Pancreas (tissue), 10 donors: ENCODE measurements around the gene ZBTB44. TPM values are rescaled to one million over a fixed set of nuclear protein-coding genes. Genes with fewer than 3 reads are reported as not detected.

Source experiments
- ATAC-seq, 4 donors: fragments of 200-7000 bp; cut with Tn5 transposase; one replicate each; pipeline versions ENCODE4 v1.8.0 to v1.9.1; 2020; ENCODE audit warnings: mild to moderate bottlenecking in 4 of 4, moderate library complexity in 4 of 4
- DNase-seq, 6 donors: peaks; one replicate each; pipeline ENCODE4 v3.0.0-alpha.2; 2020
- FAIRE-seq: peaks from 2 replicates; lab custom pipeline; 2012; peaks lifted over from hg19 to GRCh38; lab: Jason Lieb, UNC
- H3K27ac ChIP-seq, 4 donors: fragments of 200-600 bp; sonication (generic); 1 replicate in 3 of 4; 2 replicates in 1 of 4; pipeline versions ENCODE4 v1.5.0 to v1.8.0; 2020
- H3K27me3 ChIP-seq, 4 donors: fragments of 200-600 bp; one replicate each; pipeline ENCODE4 v1.8.0; 2021
- H3K36me3 ChIP-seq, 3 donors: fragments of 200-600 bp; sonication (generic) in 1 of 3; one replicate each; pipeline versions ENCODE4 v1.5.0 to v1.8.0; 2020 to 2021
- H3K4me1 ChIP-seq, 3 donors: fragments of 200-600 bp; one replicate each; pipeline ENCODE4 v1.8.0; 2021
- H3K4me3 ChIP-seq, 4 donors: fragments of 200-600 bp; sonication (generic) in 2 of 4; one replicate each; pipeline versions ENCODE4 v1.5.0 to v1.8.0; 2020 to 2021
- H3K9me3 ChIP-seq, 4 donors: fragments of 200-600 bp; one replicate each; pipeline ENCODE4 v1.8.0; 2021
- CTCF ChIP-seq, 4 donors: fragments of 200-600 bp; sonication (generic) in 3 of 4; IDR thresholded peaks; one replicate each; pipeline versions ENCODE4 v1.5.0 to v1.8.0; 2021; ENCODE audit warnings: antibody characterized with exemption in 4 of 4
- WGBS, 2 donors: extraction: QIAGEN DNeasy Blood & Tissue Kit; methylation state at CpG; one replicate each; pipeline ENCODE4 v1.1.7; 2013; 5-methylcytosine and 5-hydroxymethylcytosine counted together
- intact Hi-C, 3 donors: fragments of 100-400 bp; cut with DNase I; formaldehyde crosslinking; loops; one replicate each; pipeline versions ENCODE4 v1.11.1 to v1.14.2; 2022
- polyA plus RNA-seq, 2 donors: library from polyadenylated mRNA; stranded (reverse); fragments of 200-250 nt; gene quantifications; one replicate each; pipeline ENCODE4 v1.2.3, GENCODE V29; 2013
- total RNA-seq, 6 donors: library from RNA; stranded (reverse); fragmentation: NEBNext Ultra II Directional in 4 of 6; extraction: Animal tissue kit (Norgen Biotek cat#: 25700) in 4 of 6; gene quantifications; one replicate each; pipeline versions ENCODE4 v1.2.1 to v1.2.4, GENCODE V29; 2021 to 2023
- donor health status: healthy with polysubstance abuse.
- donor health status: DM: no; HTN: no; CAD: no; lungs with moderate emphysema.
- donor health status: DM: no; HTN: no; CAD: no.
- donor health status: control.
- donor health status: control.
- donor health status: Bipolar disorder and iron deficiency.
- donor health status: DM: yes; HTN: yes; CAD: no.
- donor health status: DM: no; HTN: no; CAD: no.
- donor health status: DM: no; HTN: no; CAD: no.
- donor health status: DM: yes; HTN: yes; CAD: no.

Gene ZBTB44
- total and polyA plus RNA-seq, 8 donors: 6.4 to 31.1 (median 18.1) TPM

GRCh38 chr11:130227373-130227772, 87.3 kb downstream of the ZBTB44 start:
- FAIRE-seq (no peak), ATAC-seq (no peak), DNase-seq (no peak)
- H3K4me1 ChIP-seq: no peaks in the 10 kb centered on the region
- H3K36me3 ChIP-seq: no peaks in the 10 kb centered on the region
- no peak overlapping the region for H3K27ac ChIP-seq
- intact Hi-C loops: no loop called here
- no peak for TF ChIP-seq CTCF (IDR thresholded peaks at IDR 0.05)
- 96 to 99% methylated on average over 4 of the region's 4 CpGs for WGBS, 2 donors
- no peaks in the 10 kb centered on the region for H3K9me3 ChIP-seq
- no peaks in the 10 kb centered on the region for H3K27me3 ChIP-seq
- no peak overlapping the region for H3K4me3 ChIP-seq

GRCh38 chr11:130223291-130223971, 91.3 kb downstream of the ZBTB44 start:
- Histone ChIP-seq H3K4me1 (no peaks in the 10 kb centered on the region), H3K27me3 (no peaks in the 10 kb centered on the region), H3K4me3 (no peak overlapping the region), H3K9me3 (no peaks in the 10 kb centered on the region), H3K36me3 (no peaks in the 10 kb centered on the region), H3K27ac (no peak overlapping the region)
- intact Hi-C loops: no loop called here
- ATAC-seq (peak in 2 of 4 donors; percentile 14 to 21), FAIRE-seq (no peak), DNase-seq (no peak)
- TF ChIP-seq CTCF (IDR thresholded peaks at IDR 0.05): no peak
- 42 to 56% methylated on average over 12 of the region's 12 CpGs for WGBS, 2 donors

- 82 to 90% methylated on average over 19 of the region's 19 CpGs for WGBS, 2 donors
- H3K4me3 ChIP-seq: no peak overlapping the region
- FAIRE-seq (no peak), DNase-seq (no peak), ATAC-seq (no peak)
- intact Hi-C loops: no loop called here
- H3K4me1 ChIP-seq: no peaks in the 10 kb centered on the region
- H3K27me3 ChIP-seq: no peaks in the 10 kb centered on the region
- no peak overlapping the region for H3K27ac ChIP-seq
- no peak for TF ChIP-seq CTCF (IDR thresholded peaks at IDR 0.05)
- H3K36me3 ChIP-seq: no peaks in the 10 kb centered on the region
- H3K9me3 ChIP-seq: no peaks in the 10 kb centered on the region
Measured at GRCh38 chr11:130220311-130221035, 94.2 kb downstream of the ZBTB44 start.

- no peak for FAIRE-seq
- Histone ChIP-seq H3K27ac (no peak overlapping the region), H3K4me3 (no peak overlapping the region), H3K4me1 (no peaks in the 10 kb centered on the region), H3K36me3 (no peaks in the 10 kb centered on the region), H3K27me3 (no peaks in the 10 kb centered on the region), H3K9me3 (no peaks in the 10 kb centered on the region)
- 92 to 97% methylated on average over 8 of the region's 8 CpGs for WGBS, 2 donors
- intact Hi-C loops: loop anchor here in 1 of 3 donors (10.0 kb wide), 2 partner anchors 166 to 206 kb away; partner anchors contain the start of gene ADAMTS8
- no peak for DNase-seq
- ATAC-seq: no peak
- no peak for TF ChIP-seq CTCF (IDR thresholded peaks at IDR 0.05)
Measured at GRCh38 chr11:130219148-130219547, 95.6 kb downstream of the ZBTB44 start.
